ENCODE data around the gene SNAPC2.

The SNAPC2 gene

DNA sequence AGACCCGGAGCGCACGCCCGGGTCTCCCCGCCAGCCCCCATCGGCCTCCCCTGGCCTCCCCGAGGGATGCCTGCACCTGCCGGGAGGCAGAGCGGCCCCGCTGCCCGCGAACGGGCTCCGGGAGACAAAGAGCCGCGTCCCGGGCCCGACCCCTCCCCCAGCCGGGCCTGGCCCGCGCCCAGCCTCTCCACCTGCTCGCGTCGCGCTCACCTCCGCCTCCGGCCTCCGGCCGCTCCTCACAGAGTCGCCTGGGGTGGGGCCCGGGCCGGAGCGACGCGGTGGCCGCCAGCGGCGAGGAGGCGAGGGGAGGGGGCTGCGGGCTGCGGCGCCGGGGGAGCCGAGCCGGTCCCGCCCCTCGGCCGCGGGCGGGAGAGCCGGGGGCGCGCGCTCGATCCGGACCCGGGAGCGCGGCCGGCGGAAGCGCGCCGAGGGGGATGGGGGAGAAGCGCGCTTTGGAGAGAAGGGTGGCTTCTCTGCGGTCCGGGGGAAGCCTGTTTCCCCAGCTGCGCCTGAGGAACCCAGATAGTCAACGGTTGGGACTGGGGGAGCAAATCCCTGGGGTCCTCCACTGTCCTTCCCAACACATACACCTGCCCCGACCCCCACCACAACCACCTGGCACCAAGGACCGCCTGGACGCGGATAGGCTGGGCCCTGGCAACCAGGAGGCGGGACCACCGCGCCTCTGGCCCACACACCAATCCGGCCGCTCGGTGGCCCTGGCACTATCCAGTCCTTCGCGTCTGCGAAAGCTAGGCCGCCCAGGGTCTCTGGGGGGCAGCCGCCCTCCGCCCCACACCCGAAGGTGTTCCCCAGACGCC is 45.9 kb upstream of the SNAPC2 start, which contains the start of gene PRR36:
Gene PRR36 (minus strand): TSS at position 315 of the 821 bp plus-strand sequence. CDS start 701 bp downstream, outside the sequence.
- TF ChIP-seq, protein P1, sequence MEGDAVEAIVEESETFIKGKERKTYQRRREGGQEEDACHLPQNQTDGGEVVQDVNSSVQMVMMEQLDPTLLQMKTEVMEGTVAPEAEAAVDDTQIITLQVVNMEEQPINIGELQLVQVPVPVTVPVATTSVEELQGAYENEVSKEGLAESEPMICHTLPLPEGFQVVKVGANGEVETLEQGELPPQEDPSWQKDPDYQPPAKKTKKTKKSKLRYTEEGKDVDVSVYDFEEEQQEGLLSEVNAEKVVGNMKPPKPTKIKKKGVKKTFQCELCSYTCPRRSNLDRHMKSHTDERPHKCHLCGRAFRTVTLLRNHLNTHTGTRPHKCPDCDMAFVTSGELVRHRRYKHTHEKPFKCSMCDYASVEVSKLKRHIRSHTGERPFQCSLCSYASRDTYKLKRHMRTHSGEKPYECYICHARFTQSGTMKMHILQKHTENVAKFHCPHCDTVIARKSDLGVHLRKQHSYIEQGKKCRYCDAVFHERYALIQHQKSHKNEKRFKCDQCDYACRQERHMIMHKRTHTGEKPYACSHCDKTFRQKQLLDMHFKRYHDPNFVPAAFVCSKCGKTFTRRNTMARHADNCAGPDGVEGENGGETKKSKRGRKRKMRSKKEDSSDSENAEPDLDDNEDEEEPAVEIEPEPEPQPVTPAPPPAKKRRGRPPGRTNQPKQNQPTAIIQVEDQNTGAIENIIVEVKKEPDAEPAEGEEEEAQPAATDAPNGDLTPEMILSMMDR (IDR thresholded peaks at IDR 0.05; ENCODE audit: borderline replicate concordance, insufficient read depth, low read depth, low read length), result no peak
- no peak within 1 kb of the TSS for H3K4me3 ChIP-seq (ENCODE audit: low read depth, low read length)

DNA sequence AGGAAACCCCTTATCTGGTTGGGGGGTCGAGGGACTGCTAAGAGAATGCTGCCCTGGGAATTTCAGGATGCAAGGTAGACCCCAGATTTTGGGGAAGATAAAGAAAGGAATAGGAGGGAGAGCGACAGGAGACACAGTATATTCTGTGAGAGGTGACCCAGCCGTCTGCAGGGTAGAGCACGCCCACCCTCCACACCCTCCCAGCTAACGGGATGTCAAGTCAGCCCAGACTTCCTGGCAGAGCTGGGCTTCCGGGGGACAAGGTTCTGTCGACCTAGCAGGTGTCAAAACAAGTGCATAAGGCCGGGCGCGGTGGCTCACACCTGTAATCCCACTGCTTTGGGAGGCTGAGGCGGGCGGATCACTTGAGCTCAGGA is 45.3 kb upstream of the SNAPC2 start:
- no peak overlapping the region for H3K4me3 ChIP-seq (ENCODE audit: low read depth, low read length)
- TF ChIP-seq, protein P1 (IDR thresholded peaks at IDR 0.05; ENCODE audit: borderline replicate concordance, insufficient read depth, low read depth, low read length), result no peak

DNA sequence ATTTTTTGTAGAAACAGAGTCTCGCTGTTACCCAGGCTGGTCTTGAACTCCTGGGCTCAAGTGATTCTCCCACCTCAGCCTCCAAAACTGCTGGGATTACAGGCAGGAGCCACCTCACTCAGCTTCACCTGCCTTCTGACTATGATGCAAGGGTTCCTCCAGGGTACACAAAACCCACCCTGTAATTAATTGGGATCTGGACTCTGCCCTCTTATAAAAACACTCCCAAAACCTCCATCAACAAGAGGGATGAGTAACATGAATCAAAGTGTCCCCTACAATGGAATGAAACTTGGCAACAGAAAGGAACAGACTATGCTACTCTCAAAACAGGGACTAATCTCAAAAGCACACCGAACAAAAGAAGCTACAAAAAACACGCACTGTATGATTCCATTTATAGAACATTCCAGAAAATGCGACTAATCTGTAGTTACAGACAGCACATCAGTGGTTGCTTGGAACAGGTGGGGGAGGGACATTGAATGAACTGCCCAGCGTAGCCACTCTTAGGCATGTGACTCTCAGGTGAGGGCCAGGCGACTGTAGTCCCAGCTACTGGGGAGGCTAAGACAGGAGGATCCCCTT is 42.8 kb upstream of the SNAPC2 start:
- TF ChIP-seq, protein P1 (IDR thresholded peaks at IDR 0.05; ENCODE audit: borderline replicate concordance, insufficient read depth, low read depth, low read length), result no peak
- H3K4me3 ChIP-seq (ENCODE audit: low read depth, low read length), result no peak overlapping the region

DNA sequence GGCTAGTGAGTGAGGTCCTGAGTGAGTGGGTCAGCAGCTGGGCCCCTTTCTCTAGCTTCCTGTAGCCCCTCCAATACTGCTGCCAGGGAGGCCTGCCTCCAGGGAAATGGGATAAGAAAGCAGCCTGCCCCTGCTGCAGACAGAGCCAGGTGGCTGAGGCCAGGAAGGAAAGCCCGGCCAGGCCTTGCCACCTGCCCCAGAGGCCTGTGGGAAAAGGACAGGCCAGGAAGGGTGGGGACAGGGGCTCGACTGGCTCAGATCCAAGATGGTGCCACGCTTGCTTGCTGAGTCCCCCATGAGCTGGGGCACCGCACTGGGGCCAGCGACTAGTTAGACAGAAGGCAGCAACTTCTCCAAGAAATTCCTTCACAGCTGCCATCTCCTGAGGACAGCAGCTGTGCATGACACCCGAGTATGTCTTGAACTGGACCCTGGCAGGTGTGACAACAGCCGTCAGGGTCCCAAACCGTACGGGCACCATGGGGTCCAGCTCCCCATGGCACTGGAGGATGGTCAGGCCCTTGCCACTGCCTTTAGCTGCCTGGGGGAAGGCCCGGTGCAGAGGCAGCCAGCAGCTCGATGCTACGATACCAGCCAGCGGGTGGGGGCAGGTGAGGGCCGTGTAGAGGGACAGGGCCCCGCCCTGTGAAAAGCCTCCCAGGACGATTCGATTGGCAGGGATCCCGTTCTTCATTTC is 40.9 kb upstream of the SNAPC2 start:
- H3K4me3 ChIP-seq (ENCODE audit: low read depth, low read length), result no peak overlapping the region
- TF ChIP-seq, protein P1 (IDR thresholded peaks at IDR 0.05; ENCODE audit: borderline replicate concordance, insufficient read depth, low read depth, low read length), result no peak

DNA sequence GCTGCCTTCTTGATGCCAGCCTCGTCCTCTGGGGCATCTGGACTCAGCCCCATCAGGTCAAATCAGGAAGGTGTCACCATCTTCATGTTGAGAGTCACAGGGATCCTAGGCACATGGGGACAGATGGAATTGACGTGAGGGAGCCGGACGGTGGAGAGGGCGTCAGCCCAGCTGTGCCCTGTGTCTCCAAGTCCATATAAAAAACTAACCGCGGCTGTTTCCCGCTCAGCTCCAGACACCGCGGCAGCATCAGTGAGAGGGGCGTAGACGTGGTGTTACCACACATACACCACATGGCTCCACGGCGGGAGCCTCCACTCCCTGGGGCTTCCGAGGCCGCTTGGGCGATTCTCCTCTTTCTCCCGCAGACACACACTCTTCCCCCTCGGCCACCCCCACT is 40.3 kb upstream of the SNAPC2 start:
- no peak overlapping the region for H3K4me3 ChIP-seq (ENCODE audit: low read depth, low read length)
- TF ChIP-seq, protein P1 (IDR thresholded peaks at IDR 0.05; ENCODE audit: borderline replicate concordance, insufficient read depth, low read depth, low read length), result no peak

DNA sequence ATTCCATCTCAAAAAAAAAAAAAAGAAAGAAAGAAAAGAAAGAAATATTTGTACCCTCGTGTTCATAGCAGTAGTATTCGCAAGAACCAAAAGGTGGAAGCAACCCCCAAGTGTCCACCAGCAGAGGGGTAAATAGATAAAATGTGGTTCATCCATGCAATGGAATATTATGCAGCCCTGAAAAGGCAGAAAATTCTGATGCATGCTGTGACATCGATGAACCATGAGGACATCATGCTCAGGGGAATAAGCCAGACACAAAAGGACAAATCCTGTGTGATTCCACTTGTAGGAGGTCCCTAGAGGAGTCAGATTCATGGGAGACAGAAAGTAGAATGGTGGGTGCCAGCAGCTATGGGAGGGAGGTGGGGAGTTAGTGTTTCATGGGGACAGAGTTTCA is 38.2 kb upstream of the SNAPC2 start:
- TF ChIP-seq, protein P1 (IDR thresholded peaks at IDR 0.05; ENCODE audit: borderline replicate concordance, insufficient read depth, low read depth, low read length), result no peak
- no peak overlapping the region for H3K4me3 ChIP-seq (ENCODE audit: low read depth, low read length)

Measured in GM12875 (cell line).